HG03342 (cell line): ENCODE measurements around the gene CSPG5.

Experiments
- ATAC-seq: cut with Tn5 transposase; IDR thresholded peaks from one replicate; pipeline ENCODE4 v1.9.1; 2021; ENCODE audit warnings: mild to moderate bottlenecking, moderate library complexity; ENCODE audit not compliant: unreplicated experiment

The CSPG5 gene

GRCh38 chr3:47588053-47588452 is 9.4 kb upstream of the CSPG5 start:
- ATAC-seq, result no peak

DNA sequence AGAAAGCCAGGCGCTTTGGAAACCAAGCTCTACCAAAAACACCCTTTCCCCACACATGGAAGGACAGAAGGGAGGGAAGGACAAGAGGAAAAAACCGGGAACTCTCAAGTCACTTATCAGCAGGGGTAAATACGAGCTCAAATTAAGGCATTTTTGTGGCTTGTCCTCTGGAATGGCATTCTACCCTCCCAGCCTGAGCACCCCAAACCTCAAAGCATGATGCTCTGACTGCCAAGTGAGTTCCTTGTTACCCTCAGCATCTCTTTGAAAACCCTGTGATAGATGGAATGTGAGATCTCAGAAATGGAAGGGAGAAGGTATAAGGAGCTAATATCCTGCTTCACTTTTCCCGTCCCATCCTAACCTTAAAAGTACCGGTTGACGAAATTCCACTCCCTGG is 8.1 kb upstream of the CSPG5 start:
- no peak for ATAC-seq

GRCh38 chr3:47583320-47584075 is 4.8 kb upstream of the CSPG5 start:
- no peak for ATAC-seq

GRCh38 chr3:47581835-47582234 is 3.2 kb upstream of the CSPG5 start:
- no peak for ATAC-seq

DNA sequence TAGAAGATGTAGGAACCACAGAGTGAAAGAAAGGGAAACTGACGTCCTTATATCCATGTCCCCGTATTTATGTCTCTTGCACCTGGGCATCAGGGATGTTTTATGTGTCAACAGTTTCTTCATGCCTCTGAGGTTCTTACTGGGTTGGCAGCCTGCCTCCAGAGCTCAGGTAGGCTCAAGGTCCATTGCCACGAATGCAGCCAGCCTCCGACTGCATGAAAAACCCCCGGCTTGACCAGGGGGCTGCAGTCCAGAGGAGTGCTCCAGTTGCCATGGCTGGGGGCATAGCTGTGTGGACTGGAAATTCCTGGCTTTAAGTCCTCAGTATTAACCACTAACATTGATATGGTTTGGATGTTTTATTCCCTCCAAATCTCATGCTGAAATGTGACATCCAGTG is 2.8 kb upstream of the CSPG5 start:
- no peak for ATAC-seq

DNA sequence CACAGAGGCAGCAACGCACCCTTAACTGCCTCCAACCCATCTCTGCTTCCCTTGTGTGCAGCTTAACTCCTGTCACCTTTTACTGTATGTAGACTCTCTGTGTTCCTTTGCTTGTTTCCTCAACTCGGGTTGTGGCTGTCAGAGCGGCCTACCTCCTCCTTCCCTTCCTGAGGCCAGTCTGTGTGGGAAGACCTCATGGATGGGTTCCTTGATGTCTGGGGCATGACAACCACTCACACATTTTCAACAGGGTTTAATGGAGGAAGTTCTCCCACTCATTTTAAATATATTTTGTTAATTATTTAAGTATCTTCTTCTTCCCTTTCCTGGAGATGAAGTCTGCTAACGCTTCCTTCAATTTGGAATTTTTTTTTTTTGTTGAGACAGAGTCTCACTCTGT is 1.8 kb upstream of the CSPG5 start:
- no peak for ATAC-seq

GRCh38 chr3:47579875-47580274 is 1.2 kb upstream of the CSPG5 start:
- no peak for ATAC-seq

GRCh38 chr3:47578119-47578632 is 489 bp downstream of the CSPG5 start:
- ATAC-seq, result peak; percentile 50

DNA sequence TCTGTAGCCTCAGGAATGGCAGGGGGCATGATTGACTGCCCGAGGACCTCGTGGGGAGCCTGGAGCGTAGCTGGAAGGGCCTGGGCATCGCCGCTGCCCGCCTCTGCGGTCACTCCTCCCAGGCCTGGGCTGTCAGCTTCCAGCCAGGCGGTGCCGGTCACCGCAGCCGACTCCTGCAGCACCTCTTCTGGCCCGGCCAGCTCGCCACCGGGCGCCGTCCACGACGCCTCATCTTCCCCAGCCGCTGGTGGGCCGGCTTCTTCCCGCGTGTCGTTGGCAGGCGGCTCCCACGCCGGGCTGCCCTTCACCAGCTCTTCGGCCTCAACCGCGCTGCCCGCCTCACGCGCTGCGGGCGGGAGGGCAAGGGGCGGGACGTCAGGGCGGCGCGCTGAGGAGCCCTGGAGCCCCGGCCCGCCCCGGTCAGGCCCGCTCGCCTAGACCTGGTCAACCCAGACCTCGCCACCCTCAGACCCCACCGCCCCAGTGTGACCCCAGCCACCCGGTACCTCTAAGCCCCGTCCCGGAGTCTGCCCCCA is 1.0 kb downstream of the CSPG5 start:
- ATAC-seq, result no peak

DNA sequence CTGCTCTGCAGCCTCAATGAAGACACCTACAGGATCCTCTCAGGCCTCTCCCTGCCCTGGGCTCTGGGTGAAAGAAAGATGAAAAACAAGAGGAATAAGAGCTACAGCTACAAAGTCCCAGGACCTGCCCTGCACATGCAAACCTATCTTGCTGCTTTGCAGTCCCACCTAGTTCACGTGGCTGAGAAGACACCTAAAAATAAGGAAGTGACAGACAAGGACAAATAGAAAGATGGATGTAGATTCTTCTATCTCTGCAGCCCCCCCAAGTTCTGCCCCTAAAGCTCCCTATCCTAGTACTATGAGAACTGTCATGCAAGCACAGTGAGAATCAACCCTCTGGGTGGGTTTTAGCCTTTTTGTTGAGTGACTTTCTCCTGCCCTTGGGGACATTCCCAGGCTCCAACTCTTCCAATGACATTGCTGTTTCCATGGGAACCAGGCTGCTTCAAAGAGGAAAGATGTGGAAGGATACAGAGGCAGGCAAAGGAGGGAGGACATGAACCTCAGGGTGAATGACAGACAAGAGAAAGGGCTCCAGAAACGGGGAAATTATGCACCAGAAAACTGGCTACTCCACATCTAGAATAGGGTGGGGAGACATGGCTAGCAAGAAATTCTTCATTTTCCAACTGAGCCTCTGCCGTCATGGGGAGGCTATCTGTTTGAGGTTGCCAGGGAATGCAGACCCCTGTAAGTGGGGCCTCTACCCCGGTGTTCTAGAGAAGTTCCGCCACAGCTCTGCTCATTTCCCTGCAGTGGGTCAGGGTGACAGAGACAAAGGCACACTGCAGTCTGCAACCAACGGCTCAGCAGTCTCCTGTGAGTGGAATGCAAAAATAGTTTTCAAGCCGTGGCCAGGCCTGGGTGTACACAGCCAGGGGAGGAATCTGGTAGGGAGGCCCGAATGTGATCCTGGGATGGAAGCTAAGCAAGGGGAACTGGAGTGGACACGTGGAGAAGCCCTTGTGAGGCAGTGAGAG is 5.2 kb downstream of the CSPG5 start:
- ATAC-seq, result no peak

- ATAC-seq, result no peak
Measured at GRCh38 chr3:47571391-47572175, 7.1 kb downstream of the CSPG5 start.

DNA sequence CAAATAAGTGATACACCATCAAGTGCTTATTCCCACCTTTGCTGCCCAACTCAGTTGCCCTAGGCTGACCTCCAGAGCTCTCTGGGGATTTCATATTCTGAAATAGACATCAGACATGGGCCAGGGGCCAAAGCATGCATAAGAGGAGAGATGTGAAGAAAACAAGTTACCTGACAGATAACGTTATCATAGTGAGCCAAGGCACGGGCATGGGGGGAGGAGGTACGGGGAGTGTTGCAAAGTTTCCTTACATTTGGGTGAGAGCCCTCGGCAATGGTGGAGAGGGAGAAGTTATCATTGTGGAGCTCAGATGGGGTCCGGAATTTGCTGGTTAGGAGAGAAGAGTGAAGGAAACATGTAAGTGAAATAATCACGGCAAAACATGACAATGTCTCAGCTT is 9.8 kb downstream of the CSPG5 start:
- ATAC-seq, result no peak

DNA sequence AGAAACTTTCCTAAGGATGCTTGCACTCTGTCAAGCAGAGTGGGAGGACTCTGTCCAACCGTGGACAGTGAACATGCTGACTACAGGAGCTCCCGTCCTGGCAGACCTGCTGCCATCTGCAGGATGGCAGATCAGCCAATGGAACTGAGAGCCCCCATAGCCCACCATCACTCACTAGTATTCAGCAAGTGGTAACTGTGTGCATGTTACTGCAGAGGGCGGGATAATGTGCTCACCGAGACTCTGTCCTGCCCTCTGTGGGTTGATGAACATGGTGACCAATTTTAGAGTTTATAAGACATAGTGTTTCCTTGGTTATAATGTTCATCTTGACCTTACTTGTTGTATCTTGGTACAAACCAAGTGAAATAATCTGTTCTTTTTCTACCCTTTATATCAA is 11.5 kb downstream of the CSPG5 start:
- no peak for ATAC-seq

DNA sequence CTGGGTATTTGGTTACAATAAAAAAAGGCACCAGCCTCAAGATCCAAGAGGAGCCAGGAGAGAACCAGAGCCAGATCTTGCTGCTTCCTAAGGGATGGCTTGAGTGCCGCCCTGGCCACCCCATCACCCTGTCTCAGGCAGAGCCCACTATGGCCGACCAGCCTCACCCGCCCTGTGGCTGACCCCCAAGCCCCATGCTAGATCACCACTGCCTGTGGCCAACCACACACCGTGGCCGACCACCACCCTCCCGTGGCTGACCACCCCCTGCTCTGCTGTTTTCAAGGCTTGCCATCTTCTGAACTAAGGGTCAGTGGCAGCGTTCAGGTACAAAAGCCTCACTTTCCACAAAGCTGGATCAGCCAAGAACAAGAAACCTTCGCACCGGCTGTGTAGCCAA is 12.0 kb downstream of the CSPG5 start:
- ATAC-seq, result no peak

GRCh38 chr3:47565734-47566550 is 12.7 kb downstream of the CSPG5 start:
- no peak for ATAC-seq

GRCh38 chr3:47556351-47556750 is 22.3 kb downstream of the CSPG5 start:
- no peak for ATAC-seq

DNA sequence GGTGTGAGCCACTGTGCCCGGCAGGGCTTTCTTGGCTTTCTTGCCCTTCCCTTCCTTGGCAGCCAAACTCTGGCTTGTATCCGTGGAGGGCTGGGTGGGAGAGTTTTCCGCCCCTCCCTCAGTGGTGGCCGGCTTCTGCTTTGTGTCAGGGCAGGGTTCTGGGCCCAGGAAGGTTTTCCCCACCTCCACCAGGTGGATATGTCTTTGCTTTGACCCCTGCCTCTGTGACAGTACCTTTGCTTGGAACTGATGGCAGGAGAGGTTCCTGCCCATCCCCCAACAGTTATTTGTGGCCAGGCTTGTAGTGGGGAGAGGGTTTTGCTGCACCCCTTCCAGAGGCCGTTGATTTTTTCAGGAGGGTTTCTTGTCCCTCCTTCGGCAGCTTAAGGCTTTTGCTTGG is 24.3 kb downstream of the CSPG5 start:
- no peak for ATAC-seq

GRCh38 chr3:47553407-47553806 is 25.3 kb downstream of the CSPG5 start:
- ATAC-seq, result no peak

DNA sequence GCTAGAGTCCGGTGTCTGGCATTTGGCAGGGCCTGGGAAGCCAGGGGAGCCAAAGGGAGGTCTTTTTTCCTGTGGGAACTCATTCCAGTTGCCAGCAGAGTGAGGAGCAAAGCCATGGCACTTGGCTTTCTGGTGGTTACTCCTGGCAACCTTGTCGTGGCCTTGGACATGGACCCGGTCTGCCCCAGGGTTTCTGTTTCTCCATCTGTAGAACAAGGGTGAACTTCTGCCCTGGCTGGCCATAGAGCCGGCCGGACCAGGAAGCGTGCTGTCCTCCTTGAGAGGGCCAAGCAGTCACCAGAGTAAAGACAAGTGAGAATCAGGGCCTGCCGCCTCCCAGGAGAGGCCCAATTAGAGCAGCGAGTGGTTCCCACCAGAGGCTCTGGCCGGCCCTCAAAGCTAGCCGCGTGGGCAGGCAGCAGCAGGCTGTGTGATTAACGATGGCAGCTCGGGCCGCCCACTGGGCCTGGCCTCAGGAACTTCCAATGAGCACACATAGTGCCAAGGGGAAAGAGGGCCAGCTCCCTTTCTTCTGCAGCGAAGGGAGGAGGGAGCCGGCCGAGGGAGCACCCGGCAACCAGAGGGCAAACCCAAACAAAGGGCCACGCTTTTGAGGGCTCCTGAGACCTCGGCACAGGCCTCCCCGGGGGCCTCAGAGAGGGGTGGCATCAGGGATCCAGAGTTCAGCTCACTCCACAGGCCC is 36.0 kb downstream of the CSPG5 start:
- ATAC-seq, result no peak
